Stomach (tissue), 19 donors: ENCODE data around the gene PCBP2. TPM values are rescaled to one million over a fixed set of nuclear protein-coding genes. Genes with fewer than 3 reads are reported as not detected.
"Not testable (repeated sequence)": the region's sequence is repeated elsewhere in the genome, so short reads cannot be mapped to it uniquely, and the experiment has no call there.

ENCODE experiments used
- DNase-seq, 2 donors: peaks; one replicate each; pipeline versions ENCODE4 v3.0.0 to v3.0.0-alpha.2; 2013 to 2019
- H3K27ac ChIP-seq, 5 donors: fragments of 200-600 bp in 4 of 5; sonication (generic) in 4 of 5; one replicate each; pipeline ENCODE4 v1.5.1; 2013 to 2019; ENCODE audit warnings: mild to moderate bottlenecking in 1 of 5, moderate library complexity in 1 of 5
- H3K27me3 ChIP-seq, 3 donors: fragments of 200-600 bp; sonication (generic); one replicate each; pipeline ENCODE4 v1.5.1; 2017 to 2019; ENCODE audit warnings: mixed run types in 1 of 3
- H3K36me3 ChIP-seq, 4 donors: fragments of 200-600 bp; sonication (generic); 1 replicate in 3 of 4; 2 replicates in 1 of 4; pipeline ENCODE4 v1.5.1; 2016 to 2019
- H3K4me1 ChIP-seq, 4 donors: fragments of 200-600 bp; sonication (generic); one replicate each; pipeline ENCODE4 v1.5.1; 2016 to 2019
- H3K4me3 ChIP-seq, 4 donors: fragments of 200-600 bp; sonication (generic) in 3 of 4; one replicate each; pipeline ENCODE4 v1.5.1; 2016 to 2019; ENCODE audit warnings: mild to moderate bottlenecking in 1 of 4
- H3K9me3 ChIP-seq, 4 donors: fragments of 200-600 bp; sonication (generic); one replicate each; pipeline ENCODE4 v1.5.1; 2016 to 2019
- CTCF ChIP-seq, 7 experiments: fragments of 450-650 bp in 4 of 7; fragments of 200-600 bp in 3 of 7; sonication (generic) in 3 of 7; IDR thresholded peaks; one replicate each; pipeline ENCODE4 v1.5.1; 2016 to 2019; ENCODE audit warnings: antibody characterized with exemption in 7 of 7, control low read depth in 2 of 7, mild to moderate bottlenecking in 1 of 7
- EP300 ChIP-seq: sonication (generic); formaldehyde crosslinking; IDR thresholded peaks from one replicate; pipeline ENCODE4 v1.6.1; 2017; ENCODE audit warnings: antibody characterized with exemption
- POLR2A ChIP-seq, 4 donors: fragments of 450-650 bp; IDR thresholded peaks; one replicate each; pipeline ENCODE4 v1.6.1; 2016; ENCODE audit warnings: antibody characterized with exemption in 4 of 4, control low read depth in 2 of 4, mild to moderate bottlenecking in 1 of 4, moderate library complexity in 1 of 4
- POLR2AphosphoS5 ChIP-seq, 3 donors: sonication (generic); formaldehyde crosslinking; IDR thresholded peaks; one replicate each; pipeline ENCODE4 v1.6.1; 2016; ENCODE audit warnings: antibody characterized with exemption in 3 of 3
- WGBS, 5 donors: extraction: QIAGEN DNeasy Blood & Tissue Kit in 3 of 5; methylation state at CpG; one replicate each; pipeline versions ENCODE4 v1.1.5 to v1.1.7; 2013 to 2018; 5-methylcytosine and 5-hydroxymethylcytosine counted together
- intact Hi-C: fragments of 100-400 bp; cut with DNase I; formaldehyde crosslinking; loops from one replicate; pipeline ENCODE4 v1.15.1; 2023; ENCODE audit warnings: low total_unique reads
- long read RNA-seq, 10 donors: transcript quantifications; one replicate each; lab custom pipeline, GENCODE V29; 2026
- polyA plus RNA-seq, 3 donors: library from polyadenylated mRNA; stranded (reverse); fragments of 200-250 nt; gene quantifications; one replicate each; pipeline ENCODE4 v1.2.3, GENCODE V29; 2013
- total RNA-seq, 5 donors: library from RNA; depleted of rRNA; stranded (reverse); fragments of >200 nt; gene quantifications; one replicate each; pipeline versions ENCODE4 v1.1.0 to v1.2.3, GENCODE V29; 2014 to 2016
- donor health status: healthy with polysubstance abuse.
- donor health status: Bipolar disorder and iron deficiency.
- donor health status: healthy.

PCBP2 gene
- 100 to 1,000 TPM; 109 to 509 (median 431) TPM for total RNA-seq
- 100 to 1,000 TPM; 407 to 714 (median 486) TPM for polyA plus RNA-seq
- long read RNA-seq, donor 1, partial matches to known transcripts = 206 of 224 reads
- long read RNA-seq, donor 1, other reads (novel, unspliced or antisense) = 0 of 224 reads
- long read RNA-seq, donor 2, transcript PCBP2-209 (3 exons, 1,696 nt) = major isoform, 7 of 52 reads
- long read RNA-seq, donor 2, transcript PCBP2-201 (14 exons, 1,730 nt) = minor isoform, 6 of 52 reads
- long read RNA-seq, donor 2, transcript PCBP2-207 (15 exons, 1,457 nt) = major isoform, 7 of 52 reads
- long read RNA-seq, donor 2, partial matches to known transcripts = 0 of 52 reads
- long read RNA-seq, donor 2, other reads (novel, unspliced or antisense) = 18 of 52 reads
- long read RNA-seq, donor 3, transcript PCBP2-202 (15 exons, 1,814 nt) = minor isoform, 5 of 50 reads
- long read RNA-seq, donor 3, transcript PCBP2-209 (3 exons, 1,696 nt) = major isoform, 14 of 50 reads
- long read RNA-seq, donor 3, partial matches to known transcripts = 15 of 50 reads
- long read RNA-seq, donor 3, other reads (novel, unspliced or antisense) = 5 of 50 reads
- long read RNA-seq, donor 4, partial matches to known transcripts = 0 of 2 reads
- long read RNA-seq, donor 4, other reads (novel, unspliced or antisense) = 0 of 2 reads
- long read RNA-seq, donor 5, transcript PCBP2-202 (15 exons, 1,814 nt) = minor isoform, 7 of 56 reads
- long read RNA-seq, donor 5, transcript PCBP2-209 (3 exons, 1,696 nt) = major isoform, 8 of 56 reads
- long read RNA-seq, donor 5, partial matches to known transcripts = 20 of 56 reads
- long read RNA-seq, donor 5, other reads (novel, unspliced or antisense) = 5 of 56 reads
- long read RNA-seq, donor 6, transcript PCBP2-207 (15 exons, 1,457 nt) = minor isoform, 19 of 194 reads
- long read RNA-seq, donor 6, transcript PCBP2-203 (13 exons, 3,026 nt) = minor isoform, 12 of 194 reads
- long read RNA-seq, donor 6, transcript PCBP2-209 (3 exons, 1,696 nt) = major isoform, 27 of 194 reads
- long read RNA-seq, donor 6, transcript PCBP2-201 (14 exons, 1,730 nt) = minor isoform, 11 of 194 reads
- long read RNA-seq, donor 6, partial matches to known transcripts = 73 of 194 reads
- long read RNA-seq, donor 6, other reads (novel, unspliced or antisense) = 30 of 194 reads
- long read RNA-seq, donor 7, transcript PCBP2-209 (3 exons, 1,696 nt) = major isoform, 9 of 39 reads
- long read RNA-seq, donor 7, partial matches to known transcripts = 7 of 39 reads
- long read RNA-seq, donor 7, other reads (novel, unspliced or antisense) = 7 of 39 reads
- long read RNA-seq, donor 8, transcript PCBP2-202 (15 exons, 1,814 nt) = minor isoform, 6 of 57 reads
- long read RNA-seq, donor 8, transcript PCBP2-209 (3 exons, 1,696 nt) = major isoform, 19 of 57 reads
- long read RNA-seq, donor 8, transcript PCBP2-207 (15 exons, 1,457 nt) = minor isoform, 6 of 57 reads
- long read RNA-seq, donor 8, partial matches to known transcripts = 7 of 57 reads
- long read RNA-seq, donor 8, other reads (novel, unspliced or antisense) = 13 of 57 reads
- long read RNA-seq, donor 9, transcript PCBP2-201 (14 exons, 1,730 nt) = minor isoform, 5 of 70 reads
- long read RNA-seq, donor 9, transcript PCBP2-209 (3 exons, 1,696 nt) = major isoform, 6 of 70 reads
- long read RNA-seq, donor 9, partial matches to known transcripts = 52 of 70 reads
- long read RNA-seq, donor 9, other reads (novel, unspliced or antisense) = 0 of 70 reads
- long read RNA-seq, donor 10, partial matches to known transcripts = 0 of 13 reads
- long read RNA-seq, donor 10, other reads (novel, unspliced or antisense) = 0 of 13 reads

- intact Hi-C loops = no loop called here
- Histone ChIP-seq H3K4me1 (peaks cover 20 to 48% (median 33%) of the 10 kb centered on the region in 4 donors), H3K4me3 (peak within 1 kb of the TSS; percentile 74 to 89 (median 82)), H3K36me3 (peaks cover 30 to 53% (median 49%) of the 10 kb centered on the region in 4 donors), H3K9me3 (no peaks in the 10 kb centered on the region), H3K27ac (peak within 1 kb of the TSS; percentile 96 to 99 (median 98)), H3K27me3 (no peaks in the 10 kb centered on the region)
- DNase-seq = peak; percentile 97 to 100
- TF ChIP-seq POLR2A (IDR thresholded peaks at IDR 0.05) (peak in 1 of 4 donors; percentile 53), POLR2AphosphoS5 (IDR thresholded peaks at IDR 0.05) (peak; percentile 92 to 98 (median 92)), EP300 (no peak), CTCF (IDR thresholded peaks at IDR 0.05) (peak in 5 of 7 experiments; percentile 68 to 99 (median 87))
- 0 to 1% (median 0%) methylated on average over 18 to 30 of the region's 32 CpGs for WGBS, 5 donors
Observed at GRCh38 chr12:53451661-53452158, at the start of gene PCBP2. TSS of gene PCBP2 (plus strand) at chr12:53452102. CDS start at chr12:53454801, 2,699 bp downstream.

- DNase-seq, H3K27me3 ChIP-seq, H3K9me3 ChIP-seq, H3K4me3 ChIP-seq, intact Hi-C loops, H3K27ac ChIP-seq: not testable (repeated sequence)
- Histone ChIP-seq H3K36me3 (peaks cover 18 to 70% (median 59%) of the 10 kb centered on the region in 4 donors), H3K4me1 (peaks cover 0 to 36% (median 16%) of the 10 kb centered on the region in 4 donors)
- 94 to 97% (median 95%) methylated on average over 15 to 16 of the region's 16 CpGs for WGBS, 5 donors
Observed at GRCh38 chr12:53402351-53402750, 49.6 kb upstream of the PCBP2 start.

- Histone ChIP-seq H3K4me1 (peaks cover 0 to 31% (median 15%) of the 10 kb centered on the region in 4 donors), H3K4me3 (no peak overlapping the region), H3K27ac (no peak overlapping the region), H3K9me3 (no peaks in the 10 kb centered on the region), H3K27me3 (no peaks in the 10 kb centered on the region), H3K36me3 (peaks cover 23 to 76% (median 64%) of the 10 kb centered on the region in 4 donors)
- TF ChIP-seq POLR2A (IDR thresholded peaks at IDR 0.05) = no peak
- TF ChIP-seq CTCF (IDR thresholded peaks at IDR 0.05) = no peak
- TF ChIP-seq POLR2AphosphoS5 (IDR thresholded peaks at IDR 0.05) = no peak
- TF ChIP-seq EP300 = no peak
- no peak for DNase-seq
- 64 to 82% (median 73%) methylated on average over 7 of the region's 7 CpGs for WGBS, 5 donors
- intact Hi-C loops = no loop called here
Observed at GRCh38 chr12:53402871-53403270, 49.0 kb upstream of the PCBP2 start.

- Histone ChIP-seq H3K4me3 (no peak overlapping the region), H3K36me3 (peaks cover 60 to 85% (median 77%) of the 10 kb centered on the region in 4 donors), H3K9me3 (no peaks in the 10 kb centered on the region), H3K27ac (no peak overlapping the region), H3K27me3 (no peaks in the 10 kb centered on the region), H3K4me1 (peaks cover 0 to 47% (median 24%) of the 10 kb centered on the region in 4 donors)
- no peak for DNase-seq
- intact Hi-C loops = no loop called here
- WGBS, 5 donors = 94 to 97% (median 97%) methylated on average over 5 of the region's 5 CpGs
- no peak for TF ChIP-seq POLR2A (IDR thresholded peaks at IDR 0.05)
- no peak for TF ChIP-seq POLR2AphosphoS5 (IDR thresholded peaks at IDR 0.05)
- TF ChIP-seq CTCF (IDR thresholded peaks at IDR 0.05) = no peak
- no peak for TF ChIP-seq EP300
Observed at GRCh38 chr12:53410951-53411350, 41.0 kb upstream of the PCBP2 start.
